Kidney glomerular epithelial cell (primary cell): ENCODE results near the gene WDR93.
"Not testable (repeated sequence)": the region's sequence is repeated elsewhere in the genome, so short reads cannot be mapped to it uniquely, and the experiment has no call there.

Experiments used
- DNase-seq: peaks from one replicate; lab custom pipeline; 2025; lab: John Stamatoyannopoulos, UW

The WDR93 gene

DNA sequence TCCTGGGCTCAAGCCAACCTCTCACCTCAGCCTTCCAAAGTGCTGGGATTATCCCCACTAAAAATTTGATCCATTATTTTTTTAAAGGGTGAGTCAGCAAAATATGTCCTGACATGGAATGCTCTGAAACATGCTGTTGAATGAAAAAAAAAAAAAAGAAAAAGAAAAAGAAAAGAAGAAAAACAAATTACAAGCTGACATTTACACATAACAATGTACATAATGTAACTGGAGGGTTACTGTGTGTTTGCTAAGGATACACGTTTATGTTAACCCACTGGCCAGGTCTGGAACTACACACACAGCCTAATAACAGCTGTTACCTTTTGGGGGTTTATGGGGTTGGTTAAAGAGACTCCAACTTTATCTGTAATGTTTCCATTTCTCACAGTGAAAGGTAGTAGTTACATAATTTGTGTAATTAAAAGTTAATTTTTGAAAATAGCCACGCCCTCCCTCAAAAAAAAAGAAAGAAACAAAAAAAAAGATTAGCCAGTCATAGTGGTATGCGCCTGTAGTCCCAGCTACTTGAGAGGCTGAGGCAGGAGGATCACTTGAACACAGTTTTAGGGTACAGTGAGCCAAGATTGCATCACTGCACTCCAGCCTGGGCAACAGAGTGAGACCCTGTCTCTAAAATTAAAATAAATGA lies 82.4 kb downstream of the WDR93 start:
- no peak for DNase-seq

DNA sequence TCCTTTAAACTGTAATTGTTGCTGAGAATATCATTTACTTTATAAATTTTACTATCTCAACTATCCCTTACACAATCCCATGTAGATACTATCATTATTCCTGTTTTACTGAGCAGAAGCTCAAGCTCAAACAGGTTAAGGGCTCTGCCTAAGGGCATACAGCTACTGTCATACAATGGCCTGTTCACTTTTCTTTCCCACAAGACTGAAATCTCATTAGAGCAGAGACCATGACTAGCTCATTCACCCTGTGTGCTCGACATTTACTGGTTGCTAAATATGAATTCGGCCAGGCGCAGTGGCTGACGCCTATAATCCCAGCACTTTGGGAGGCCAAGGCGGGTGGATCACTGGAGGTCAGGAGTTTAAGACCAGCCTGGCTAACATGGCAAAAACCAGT lies 83.9 kb downstream of the WDR93 start:
- DNase-seq, result no peak

DNA sequence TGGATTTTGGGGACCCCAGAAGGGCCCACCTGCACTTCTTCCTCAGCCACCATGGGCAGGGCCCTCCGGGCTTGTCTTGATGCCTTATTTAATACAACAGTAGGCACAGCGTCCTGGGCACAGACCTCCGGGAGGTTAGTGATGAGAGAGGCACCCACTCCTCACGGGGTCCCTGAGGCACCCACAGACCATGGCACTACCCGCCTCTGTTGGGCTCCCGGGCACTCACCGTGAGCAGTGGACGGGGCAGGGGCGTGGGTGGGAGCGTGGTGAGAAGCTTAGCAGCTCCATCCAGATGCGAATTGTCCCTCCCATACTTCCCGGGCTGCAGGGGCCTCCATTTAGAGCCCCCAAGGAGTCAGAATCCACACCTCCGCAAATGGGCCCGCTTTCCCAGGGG lies 85.2 kb downstream of the WDR93 start:
- no peak for DNase-seq

DNA sequence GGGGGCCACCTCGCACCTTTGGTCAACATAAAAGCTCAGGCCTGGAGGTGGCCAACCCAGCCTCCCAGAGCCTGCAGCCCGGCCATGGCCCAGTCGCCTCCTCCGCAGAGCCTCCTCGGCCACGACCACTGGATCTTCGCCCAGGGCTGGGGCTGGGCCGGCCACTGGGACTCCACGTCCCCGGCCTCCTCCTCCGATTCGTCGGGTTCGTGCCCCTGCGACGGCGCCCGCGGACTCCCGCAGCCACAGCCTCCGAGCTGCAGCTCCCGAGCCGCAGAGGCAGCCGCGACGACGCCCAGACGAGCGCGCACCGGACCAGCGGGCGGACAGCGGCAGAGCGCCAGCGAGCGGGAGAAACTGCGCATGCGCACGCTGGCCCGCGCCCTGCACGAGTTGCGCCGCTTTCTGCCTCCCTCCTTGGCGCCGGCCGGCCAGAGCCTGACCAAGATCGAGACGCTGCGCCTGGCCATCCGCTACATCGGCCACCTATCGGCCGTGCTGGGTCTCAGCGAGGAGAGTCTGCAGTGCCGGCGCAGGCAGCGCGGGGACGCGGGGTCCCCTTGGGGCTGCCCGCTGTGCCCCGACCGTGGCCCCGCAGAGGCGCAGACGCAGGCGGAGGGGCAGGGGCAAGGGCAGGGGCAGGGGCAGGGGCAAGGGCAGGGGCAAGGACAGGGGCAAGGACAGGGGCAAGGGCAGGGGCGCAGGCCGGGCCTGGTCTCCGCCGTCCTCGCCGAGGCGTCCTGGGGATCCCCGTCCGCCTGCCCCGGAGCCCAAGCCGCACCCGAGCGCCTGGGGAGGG lies 85.9 kb downstream of the WDR93 start, which contains the start of gene MESP2:
TSS of gene MESP2 (plus strand) at position 59 of the 799 bp plus-strand sequence. CDS start at position 85, 26 bp downstream.
- DNase-seq, result peak; percentile 42

DNA sequence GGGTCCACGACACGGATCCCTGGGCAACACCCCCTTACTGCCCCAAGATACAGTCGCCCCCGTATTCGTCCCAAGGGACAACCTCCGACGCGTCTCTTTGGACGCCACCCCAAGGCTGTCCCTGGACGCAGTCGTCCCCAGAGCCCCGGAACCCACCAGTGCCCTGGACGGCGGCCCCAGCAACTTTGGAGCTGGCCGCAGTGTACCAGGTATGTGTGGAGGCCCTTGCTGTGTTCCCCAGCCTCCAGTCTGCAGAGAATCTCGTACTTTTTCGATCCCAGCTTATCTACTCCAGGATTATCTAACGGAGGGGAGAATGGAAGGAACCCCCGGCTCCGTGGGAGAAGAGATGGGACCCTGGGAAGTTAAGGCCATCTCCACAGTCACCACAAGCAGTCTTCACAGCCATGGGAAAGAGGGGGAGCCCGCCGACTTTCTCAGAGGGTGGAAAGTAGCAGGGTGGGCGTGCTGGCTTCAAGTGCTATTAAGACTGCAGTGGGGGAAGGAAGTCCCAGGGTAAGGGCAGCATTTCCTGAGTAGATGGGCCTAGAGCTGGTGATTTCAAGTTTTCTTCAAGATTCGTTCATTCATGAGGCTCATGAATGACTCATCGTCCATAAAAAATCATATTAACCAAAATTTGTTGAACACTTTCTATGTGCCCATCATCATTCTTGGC lies 86.6 kb downstream of the WDR93 start:
- no peak for DNase-seq

DNA sequence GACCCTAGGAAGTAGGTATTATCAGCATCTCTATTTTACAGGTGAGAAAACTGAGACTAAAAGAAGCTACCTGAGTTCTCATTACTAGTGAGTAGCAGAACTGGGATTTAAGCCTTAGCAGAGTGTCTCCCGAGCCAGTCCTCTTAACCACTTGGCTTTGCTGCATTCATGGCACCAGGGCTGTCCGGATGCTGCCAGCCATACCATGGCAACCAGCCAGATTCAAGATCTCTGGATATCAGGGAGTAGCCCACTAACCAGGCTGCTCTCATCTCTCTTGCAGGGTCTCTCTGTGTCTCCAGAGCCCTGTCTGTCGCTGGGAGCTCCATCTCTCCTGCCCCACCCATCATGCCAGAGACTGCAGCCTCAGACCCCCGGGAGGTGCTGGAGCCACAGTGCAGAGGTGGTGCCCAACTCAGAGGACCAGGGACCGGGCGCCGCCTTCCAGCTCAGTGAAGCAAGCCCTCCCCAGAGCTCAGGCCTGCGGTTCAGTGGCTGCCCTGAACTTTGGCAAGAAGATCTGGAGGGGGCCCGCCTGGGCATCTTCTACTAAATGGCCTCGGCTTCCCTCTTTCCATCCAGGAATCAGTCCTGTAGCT lies 87.3 kb downstream of the WDR93 start:
- DNase-seq, result no peak

DNA sequence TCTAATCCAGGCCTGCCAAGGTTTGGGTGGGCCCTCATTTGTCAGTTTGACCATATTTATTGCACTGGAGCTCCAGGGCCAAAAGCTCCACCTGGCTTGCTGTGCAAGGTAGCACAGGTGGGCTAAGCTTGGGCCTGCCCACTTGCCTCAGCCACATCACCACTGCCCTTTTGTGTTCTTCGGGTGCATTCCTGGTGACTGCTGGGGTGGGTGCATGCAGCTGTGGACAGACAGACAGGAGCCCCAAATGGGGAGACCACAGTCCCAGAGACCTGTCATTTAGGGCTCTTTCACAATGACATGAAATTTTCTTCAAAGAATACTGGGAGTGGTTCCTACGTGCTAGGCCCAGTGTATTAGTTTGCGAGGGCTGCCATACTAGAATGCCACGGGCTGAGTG lies 88.2 kb downstream of the WDR93 start:
- DNase-seq, result no peak

DNA sequence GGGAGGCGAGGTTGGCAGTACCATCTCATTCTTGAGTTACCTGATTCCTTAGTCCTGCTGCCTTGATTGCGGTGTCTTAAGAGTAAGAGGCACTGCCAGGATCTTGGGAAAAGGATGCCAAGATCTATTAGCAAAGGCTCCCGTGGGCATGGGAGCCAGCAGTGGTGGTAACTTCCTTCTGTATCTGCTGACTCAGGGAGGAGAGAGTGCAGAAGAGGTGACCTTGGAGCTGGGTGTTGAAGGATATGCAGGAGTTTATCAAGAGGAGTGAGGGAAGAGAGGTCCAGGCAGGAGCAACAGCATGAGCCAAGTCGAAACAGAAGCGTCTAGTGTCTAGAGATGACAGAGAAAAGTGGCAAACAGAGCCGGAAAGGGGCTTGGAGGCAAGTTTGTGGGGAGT lies 90.0 kb downstream of the WDR93 start:
- no peak for DNase-seq

DNA sequence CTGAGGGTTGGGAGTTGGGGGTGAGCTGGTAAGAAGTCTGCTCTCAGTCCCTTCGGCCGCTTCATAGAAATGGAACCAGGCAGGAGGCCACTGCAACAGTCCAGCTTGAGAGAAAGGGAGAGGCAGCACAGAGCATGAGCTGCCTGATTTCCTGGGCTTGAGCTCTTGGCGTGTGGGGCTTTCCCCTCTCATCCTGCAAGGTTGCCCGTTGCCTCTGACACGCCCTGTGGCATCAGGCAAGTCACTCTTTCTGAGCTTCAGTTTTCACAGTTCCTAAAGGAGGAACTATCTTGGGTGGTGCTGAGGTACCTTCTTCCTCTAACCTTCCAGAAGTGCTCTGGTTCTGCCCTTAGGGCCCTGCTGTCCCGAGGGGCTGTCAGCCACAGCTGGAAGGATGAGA lies 90.4 kb downstream of the WDR93 start:
- DNase-seq, result no peak

DNA sequence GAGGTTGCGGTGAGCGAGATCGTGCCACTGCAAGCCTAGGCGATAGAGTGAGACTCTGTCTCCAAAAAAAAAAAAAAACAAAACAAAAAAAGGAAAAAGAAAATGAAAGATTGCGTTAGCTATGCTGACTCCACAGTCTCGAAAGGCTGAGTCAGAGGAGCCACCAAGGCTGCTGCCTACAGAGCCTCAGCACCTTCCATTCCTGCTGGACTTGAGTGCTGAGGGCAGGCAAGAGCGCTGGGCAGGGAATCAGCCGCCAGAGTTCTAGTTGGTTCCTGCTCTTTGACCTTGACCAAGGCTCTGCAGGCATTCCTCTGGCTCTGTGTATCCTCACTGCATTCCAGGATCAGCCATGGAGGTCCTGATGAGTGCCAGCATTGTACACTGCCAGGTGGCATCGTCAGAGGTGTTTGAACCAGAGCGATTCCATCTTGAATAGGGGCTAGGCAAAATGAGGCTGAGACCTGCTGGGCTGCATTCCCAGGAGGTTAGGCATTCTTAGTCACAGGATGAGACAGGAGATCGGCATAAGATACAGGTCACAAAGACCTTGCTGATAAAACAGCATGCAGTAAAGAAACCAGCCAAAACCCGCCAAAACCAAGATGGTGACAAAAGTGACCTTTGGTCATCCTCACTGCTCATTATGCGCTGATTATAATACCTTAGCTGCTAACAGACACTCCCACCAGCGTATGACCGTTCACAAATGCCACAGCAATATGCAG lies 91.4 kb downstream of the WDR93 start:
- peak; percentile 24 for DNase-seq

DNA sequence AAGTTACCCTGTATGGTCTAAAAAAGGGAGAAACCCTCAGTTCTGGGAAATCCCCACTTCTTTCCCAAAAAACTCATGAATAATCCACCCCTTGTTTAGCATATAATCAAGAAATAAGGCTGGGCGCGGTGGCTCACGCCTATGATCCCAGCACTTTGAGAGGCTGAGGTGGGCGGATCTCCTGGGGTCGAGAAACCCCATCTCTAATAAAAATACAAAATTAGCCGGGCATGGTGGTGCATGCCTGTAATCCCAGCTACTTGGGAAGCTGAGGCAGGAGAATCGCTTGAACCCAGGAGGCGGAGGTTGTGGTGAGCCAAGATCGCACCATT lies 92.0 kb downstream of the WDR93 start:
- DNase-seq, result not testable (repeated sequence)

DNA sequence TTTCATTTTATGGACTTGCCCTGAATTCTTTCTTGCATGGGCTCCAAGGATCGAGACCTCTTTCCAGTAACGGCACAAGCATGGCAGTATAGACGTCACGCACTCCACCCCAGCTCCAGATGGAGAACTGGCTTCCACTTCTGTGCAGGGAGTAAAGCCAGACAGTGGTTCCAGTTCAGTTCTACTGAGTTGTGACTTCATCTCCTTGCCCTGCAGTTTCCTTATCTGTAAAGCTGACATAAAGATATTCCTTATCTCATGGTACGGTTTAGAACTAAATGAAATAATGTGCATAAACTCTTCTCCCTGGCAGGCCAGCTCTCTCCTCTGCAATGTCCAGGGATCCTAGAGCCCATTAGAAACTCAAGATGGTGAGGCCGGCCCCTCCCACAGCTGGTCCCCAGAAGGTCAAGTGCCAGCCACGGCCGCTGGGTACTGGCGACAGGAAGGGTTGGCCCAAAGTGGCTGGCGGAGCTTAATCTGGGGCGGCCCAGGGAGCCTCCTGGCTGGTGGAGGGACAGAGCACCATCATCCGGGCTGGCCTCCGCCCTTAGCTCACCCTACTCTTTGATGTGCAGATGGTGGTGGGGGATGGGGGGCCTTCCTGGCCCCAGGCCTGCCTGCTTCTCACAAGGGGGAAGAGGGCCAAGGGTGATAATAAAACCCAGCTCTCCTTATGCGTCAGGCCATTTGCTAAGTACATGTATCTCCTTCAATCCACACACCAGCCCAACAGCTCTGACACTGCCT lies 92.7 kb downstream of the WDR93 start:
- DNase-seq, result no peak

DNA sequence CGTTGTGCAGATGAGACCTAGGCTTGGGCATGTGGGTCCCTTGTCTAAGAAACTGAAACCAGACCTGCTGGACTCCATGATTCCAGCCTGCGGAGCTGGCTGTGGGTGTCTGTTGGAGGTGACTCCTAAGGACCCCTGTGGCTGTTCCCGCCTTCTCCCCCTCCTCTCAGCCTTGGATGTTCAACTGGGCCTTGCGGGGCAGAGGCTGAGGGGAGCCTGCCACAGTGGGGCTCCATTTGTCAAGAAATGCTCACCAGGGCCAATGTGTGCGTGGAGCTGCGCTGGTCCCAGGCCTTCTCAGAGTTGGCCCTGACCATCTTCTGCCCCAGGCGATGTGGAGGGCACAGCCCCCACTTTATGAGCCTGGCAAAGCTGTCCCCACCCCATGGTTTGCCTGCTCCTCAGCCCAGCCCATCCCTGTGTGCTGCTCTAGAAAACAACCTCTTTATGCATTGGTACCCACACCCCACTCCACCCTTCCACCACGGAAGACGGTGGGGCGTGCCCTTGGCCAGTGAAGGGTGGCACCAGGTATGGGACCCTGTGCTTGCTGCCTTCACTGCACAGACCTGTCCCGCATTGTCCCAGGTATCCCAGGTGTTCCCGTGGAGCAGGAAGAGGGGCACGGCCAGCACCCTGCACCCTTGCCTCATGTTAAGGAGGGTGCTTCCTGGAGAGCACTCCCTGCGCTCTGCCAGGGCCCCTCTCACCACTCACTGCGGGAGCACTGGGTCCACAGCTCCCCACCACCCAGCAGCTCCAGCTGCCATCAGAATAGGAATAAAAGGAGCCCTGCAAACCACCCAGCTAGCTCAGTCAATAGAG lies 93.5 kb downstream of the WDR93 start:
- no peak for DNase-seq

DNA sequence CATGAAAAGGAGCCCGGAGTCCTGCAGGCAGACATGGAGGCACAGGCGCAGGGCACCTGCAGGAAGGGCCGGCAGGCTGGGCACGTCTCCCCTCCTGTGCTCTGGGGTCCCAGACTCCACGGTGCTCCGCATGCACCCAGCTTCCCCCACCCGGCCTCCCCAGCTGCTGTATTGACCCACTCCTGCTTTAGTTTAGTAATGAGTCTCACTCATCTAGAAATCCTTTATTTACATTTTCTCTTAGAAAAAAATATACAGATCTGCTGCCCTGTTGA lies 94.0 kb downstream of the WDR93 start:
- DNase-seq, result no peak

DNA sequence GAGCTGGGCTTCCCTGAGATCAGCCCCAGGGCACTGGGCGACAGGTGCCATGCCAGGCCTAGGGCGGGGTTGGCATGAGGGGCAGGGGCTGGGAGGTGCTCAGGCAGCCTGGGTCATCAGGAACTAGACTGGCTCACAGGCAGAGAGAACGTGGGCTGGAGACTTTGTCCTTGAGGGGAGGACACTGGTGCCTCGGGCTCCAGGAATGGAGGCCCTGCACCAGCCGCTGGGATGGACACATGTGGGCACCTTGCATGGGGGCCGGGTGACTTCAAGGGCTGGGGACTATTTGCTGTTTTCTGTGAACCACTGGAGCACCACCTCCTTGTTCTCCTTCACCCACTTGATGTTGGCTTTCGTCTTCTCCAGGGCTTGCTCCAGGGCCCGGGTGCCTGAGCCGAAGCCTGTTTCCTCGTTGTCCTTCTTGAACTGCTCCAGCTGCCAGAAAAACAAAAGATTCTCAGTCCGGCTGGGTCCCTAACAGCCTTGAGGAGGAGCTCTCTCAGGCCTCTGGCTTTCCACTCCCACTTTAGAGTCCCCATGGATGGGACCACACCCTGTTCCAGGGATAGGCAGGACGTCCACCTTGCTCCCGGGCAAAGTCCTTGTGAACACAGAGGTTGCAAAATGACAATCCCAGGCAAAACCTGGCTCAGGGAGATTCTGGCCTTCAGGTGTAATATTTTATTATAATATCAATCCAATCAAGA lies 94.6 kb downstream of the WDR93 start:
- no peak for DNase-seq

DNA sequence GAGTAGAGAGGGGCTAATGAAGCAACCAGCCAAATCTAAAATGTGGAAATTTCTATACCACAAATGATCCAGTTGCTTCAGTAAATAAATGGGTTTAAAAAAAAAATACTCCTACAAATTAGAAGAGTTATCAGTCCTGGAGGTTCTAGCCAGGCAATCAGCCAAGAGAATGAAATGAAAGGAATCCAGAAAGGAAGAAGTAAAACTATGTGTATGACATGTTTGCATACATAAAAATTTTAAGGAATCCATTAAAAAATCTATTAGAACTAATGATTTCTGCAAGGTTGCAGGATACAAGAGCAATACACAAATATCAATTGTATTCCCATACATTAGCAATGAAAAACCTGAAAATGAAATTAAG lies 95.1 kb downstream of the WDR93 start:
- DNase-seq, result no peak

DNA sequence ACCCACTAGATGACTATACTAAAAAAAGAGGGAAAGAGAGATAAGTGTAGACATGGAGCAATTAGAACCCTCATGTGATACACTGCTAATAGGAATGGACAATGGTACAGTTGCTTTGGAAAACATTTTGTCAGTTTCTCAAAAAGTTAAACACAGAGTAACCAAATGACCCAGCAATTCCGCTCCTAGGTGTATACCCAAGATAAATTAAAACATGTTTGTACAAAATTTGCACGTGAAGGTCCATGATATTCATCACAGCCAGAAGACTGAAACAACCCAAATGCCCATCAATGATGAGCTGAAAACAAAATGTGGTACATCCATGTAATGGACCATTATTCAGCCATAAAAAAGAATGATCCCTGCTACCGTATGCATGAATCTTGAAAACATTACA lies 97.3 kb downstream of the WDR93 start:
- no peak for DNase-seq

DNA sequence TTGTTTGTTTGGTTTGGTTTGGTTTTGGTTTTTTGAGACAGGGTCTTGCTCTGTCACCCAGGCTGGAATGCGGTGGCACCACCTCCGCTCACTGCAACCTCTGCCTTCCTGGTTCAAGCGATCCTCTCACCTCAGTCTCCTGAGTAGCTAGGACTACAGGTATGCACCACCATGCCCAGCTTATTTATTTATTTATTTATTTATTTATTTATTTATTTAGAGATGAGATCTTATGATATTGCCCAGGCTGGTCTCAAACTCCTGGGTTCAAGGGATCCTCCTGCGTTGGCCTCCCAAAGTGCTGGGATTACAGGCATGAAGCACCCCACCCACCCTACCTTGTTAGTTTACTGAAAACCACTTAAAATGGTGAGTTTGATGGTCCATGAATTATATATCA lies 98.0 kb downstream of the WDR93 start:
- not testable (repeated sequence) for DNase-seq

DNA sequence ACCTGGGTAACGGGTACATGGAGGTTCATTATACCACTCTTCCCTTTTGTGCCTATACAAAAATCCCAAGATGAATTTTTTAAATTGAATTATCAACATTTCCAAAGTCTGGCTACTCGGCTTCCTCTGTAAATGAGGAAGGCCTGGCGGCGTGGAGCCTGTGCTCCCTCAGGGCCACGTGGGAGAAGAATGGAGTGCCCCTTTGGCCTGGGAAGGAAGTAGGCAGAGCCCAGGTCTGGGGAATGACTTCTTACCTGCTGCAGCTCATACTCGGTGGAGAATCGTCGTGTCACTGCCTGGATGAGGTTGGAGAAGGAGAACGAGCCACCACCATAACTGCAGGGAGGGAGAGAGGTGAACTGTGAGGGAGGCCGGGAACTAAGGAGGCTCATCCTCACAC lies 99.6 kb downstream of the WDR93 start:
- DNase-seq, result no peak

DNA sequence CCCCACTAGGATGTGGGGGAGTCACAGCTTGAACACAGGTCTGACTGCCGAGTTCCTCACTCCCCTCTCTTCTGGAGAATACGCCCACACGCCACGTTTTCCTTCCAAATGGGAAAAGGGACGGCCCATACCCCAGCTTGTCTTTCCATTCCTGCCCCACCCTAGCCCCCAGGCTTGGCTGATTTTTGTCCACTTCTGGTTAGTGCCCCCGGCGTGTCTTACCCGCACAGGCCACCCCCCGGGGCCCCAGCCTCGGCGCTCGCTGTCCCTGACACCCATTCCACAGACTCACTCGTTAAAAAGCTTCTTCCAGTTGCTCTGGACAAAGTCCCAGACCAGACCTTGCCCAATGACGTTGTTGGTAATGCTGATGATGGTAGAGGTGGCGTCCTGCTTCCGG lies 100.0 kb downstream of the WDR93 start:
- DNase-seq, result no peak
